Measurements from ENCODE around the gene RPL10A.

DNA sequence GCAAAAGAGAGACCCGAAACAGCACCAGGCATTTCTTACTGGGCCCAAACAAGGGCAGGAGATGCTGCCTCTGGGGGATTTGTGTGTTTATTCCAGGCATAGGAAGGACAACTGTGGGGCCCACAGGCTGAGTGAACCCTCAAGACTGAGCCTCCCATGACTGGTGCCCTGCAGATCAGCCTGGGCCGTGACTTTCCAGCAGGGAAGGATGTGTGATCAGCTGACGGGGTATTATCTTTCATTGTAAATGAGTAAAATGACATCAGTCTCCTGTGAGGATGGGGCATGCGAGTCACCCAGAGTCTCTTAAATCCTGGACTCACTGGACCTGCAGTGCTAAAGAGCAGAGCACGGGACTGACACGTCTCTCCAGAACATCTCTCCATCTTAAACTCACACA is 32.6 kb downstream of the RPL10A start:
- no peak for TF ChIP-seq POLR2AphosphoS5 (IDR thresholded peaks at IDR 0.05)
- TF ChIP-seq, protein P1, sequence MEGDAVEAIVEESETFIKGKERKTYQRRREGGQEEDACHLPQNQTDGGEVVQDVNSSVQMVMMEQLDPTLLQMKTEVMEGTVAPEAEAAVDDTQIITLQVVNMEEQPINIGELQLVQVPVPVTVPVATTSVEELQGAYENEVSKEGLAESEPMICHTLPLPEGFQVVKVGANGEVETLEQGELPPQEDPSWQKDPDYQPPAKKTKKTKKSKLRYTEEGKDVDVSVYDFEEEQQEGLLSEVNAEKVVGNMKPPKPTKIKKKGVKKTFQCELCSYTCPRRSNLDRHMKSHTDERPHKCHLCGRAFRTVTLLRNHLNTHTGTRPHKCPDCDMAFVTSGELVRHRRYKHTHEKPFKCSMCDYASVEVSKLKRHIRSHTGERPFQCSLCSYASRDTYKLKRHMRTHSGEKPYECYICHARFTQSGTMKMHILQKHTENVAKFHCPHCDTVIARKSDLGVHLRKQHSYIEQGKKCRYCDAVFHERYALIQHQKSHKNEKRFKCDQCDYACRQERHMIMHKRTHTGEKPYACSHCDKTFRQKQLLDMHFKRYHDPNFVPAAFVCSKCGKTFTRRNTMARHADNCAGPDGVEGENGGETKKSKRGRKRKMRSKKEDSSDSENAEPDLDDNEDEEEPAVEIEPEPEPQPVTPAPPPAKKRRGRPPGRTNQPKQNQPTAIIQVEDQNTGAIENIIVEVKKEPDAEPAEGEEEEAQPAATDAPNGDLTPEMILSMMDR (IDR thresholded peaks at IDR 0.05 in 8 of 11, conservative IDR thresholded peaks at IDR 0.05 in 3 of 11), result no peak
- no peak for TF ChIP-seq POLR2A (IDR thresholded peaks at IDR 0.05)

All from spleen (tissue), 7 donors.